GM23248 (cell line): Measurements from ENCODE around the gene ANO6. TPM values are rescaled to one million over a fixed set of nuclear protein-coding genes. Genes with fewer than 3 reads are reported as not detected.

Source experiments
- DNase-seq: peaks from one replicate; pipeline ENCODE4 v3.0.0-alpha.2; 2015
- H2AFZ ChIP-seq: fragments of 200-600 bp; sonication (generic); 2 replicates; pipeline ENCODE4 v1.6.1; 2016; ENCODE audit warnings: antibody characterized with exemption
- H3F3A ChIP-seq: fragments of 200-600 bp; sonication (generic); 2 replicates; pipeline ENCODE4 v1.6.1; 2016; ENCODE audit warnings: mild to moderate bottlenecking, antibody characterized with exemption, mixed run types; ENCODE audit not compliant: insufficient read depth
- H3K27ac ChIP-seq: fragments of 200-600 bp; sonication (generic); 2 replicates; pipeline ENCODE4 v1.5.1; 2016; ENCODE audit warnings: mild to moderate bottlenecking
- H3K27me3 ChIP-seq: fragments of 200-600 bp; sonication (generic); replicated peaks from 2 replicates; pipeline ENCODE4 v1.6.1; 2016; ENCODE audit warnings: mild to moderate bottlenecking; ENCODE audit not compliant: insufficient read depth
- H3K36me3 ChIP-seq: fragments of 200-600 bp; sonication (generic); 2 replicates; pipeline ENCODE4 v1.6.1; 2016; ENCODE audit warnings: low read depth, mild to moderate bottlenecking
- H3K4me1 ChIP-seq: fragments of 200-600 bp; sonication (generic); 2 replicates; pipeline ENCODE4 v1.6.1; 2016; ENCODE audit warnings: mild to moderate bottlenecking; ENCODE audit not compliant: insufficient read depth
- H3K4me2 ChIP-seq: fragments of 200-600 bp; sonication (generic); one replicate; pipeline ENCODE4 v1.6.1; 2016; ENCODE audit warnings: mild to moderate bottlenecking; ENCODE audit not compliant: unreplicated experiment
- H3K4me3 ChIP-seq: fragments of 200-600 bp; sonication (generic); 2 replicates; pipeline ENCODE4 v1.5.1; 2016; ENCODE audit warnings: mild to moderate bottlenecking
- H3K79me2 ChIP-seq: fragments of 200-600 bp; sonication (generic); 2 replicates; pipeline ENCODE4 v1.6.1; 2016; ENCODE audit warnings: mild to moderate bottlenecking; ENCODE audit not compliant: insufficient read depth
- H3K9ac ChIP-seq: fragments of 200-600 bp; sonication (generic); 2 replicates; pipeline ENCODE4 v1.6.1; 2016; ENCODE audit warnings: mild to moderate bottlenecking
- H3K9me2 ChIP-seq: fragments of 200-600 bp; sonication (generic); 2 replicates; pipeline ENCODE4 v1.6.1; 2016; ENCODE audit warnings: mixed run types, mild to moderate bottlenecking, moderate library complexity; ENCODE audit not compliant: insufficient read depth
- H3K9me3 ChIP-seq: fragments of 200-600 bp; sonication (generic); one replicate; pipeline ENCODE4 v1.6.1; 2017; ENCODE audit warnings: low read depth
- H4K20me1 ChIP-seq: fragments of 200-600 bp; sonication (generic); 2 replicates; pipeline ENCODE4 v1.6.0; 2016; ENCODE audit not compliant: insufficient read depth
- EZH2 ChIP-seq: fragments of 200-600 bp; sonication (generic); IDR thresholded peaks from 2 replicates; pipeline ENCODE4 v1.6.1; 2018; ENCODE audit warnings: antibody characterized with exemption, mild to moderate bottlenecking; ENCODE audit not compliant: insufficient read depth, poor library complexity, severe bottlenecking
- EZH2phosphoT487 ChIP-seq: fragments of 200-600 bp; sonication (generic); IDR thresholded peaks from 2 replicates; pipeline ENCODE4 v1.6.1; 2018; ENCODE audit warnings: antibody characterized with exemption, moderate library complexity, mild to moderate bottlenecking, low read depth; ENCODE audit not compliant: insufficient read depth
- WGBS, 2 experiments: methylation state at CpG; one replicate each; pipeline ENCODE4 v1.1.6; 2015 to 2017; ENCODE audit warnings: low lambda C conversion rate in 2 of 2, low coverage in 1 of 2; ENCODE audit errors: missing lambda C conversion rate in 2 of 2; 5-methylcytosine and 5-hydroxymethylcytosine counted together
- in situ Hi-C: fragments of 300-500 bp; cut with MboI; formaldehyde crosslinking; loops from 2 replicates; pipeline ENCODE4 v1.15.0; 2020
- polyA plus RNA-seq: library from polyadenylated mRNA; unstranded; fragments of >200 nt; fragmentation: Nextera tagmentation; extraction: Ambion mirVana; gene quantifications from 2 replicates; pipeline ENCODE4 v1.2.1, GENCODE V29; 2016
- total RNA-seq: library from RNA; depleted of rRNA; stranded (reverse); fragments of >200 nt; shearing (Covaris generic); gene quantifications from 2 replicates; pipeline ENCODE4 v1.2.3, GENCODE V29; 2014

The ANO6 gene
- total and polyA plus RNA-seq, 2 experiments from 2014 or later, result 50.1 to 65.4 TPM

DNA sequence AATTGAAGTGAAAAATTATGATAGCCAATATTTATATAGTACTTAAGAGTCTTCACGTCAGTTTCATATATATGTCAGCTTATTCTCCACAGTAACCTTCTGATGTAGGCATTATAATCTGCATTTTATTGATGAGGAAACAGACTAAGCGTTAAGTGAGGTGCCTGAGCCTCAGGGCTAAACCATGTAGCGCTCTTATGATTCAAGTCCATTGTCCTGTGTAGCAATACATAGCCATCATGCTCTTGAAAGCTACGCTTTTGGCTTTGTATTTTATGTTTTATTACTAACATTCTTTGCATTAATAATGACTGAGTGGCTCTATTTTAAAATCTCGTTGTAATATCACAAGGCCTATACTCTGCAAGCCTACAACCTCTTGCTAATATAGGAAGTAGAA lies 79.0 kb downstream of the ANO6 start:
- no peaks in the 10 kb centered on the region for H3K27me3 ChIP-seq
- peaks cover 29% of the 10 kb centered on the region for H3F3A ChIP-seq
- H3K27ac ChIP-seq, result no peak overlapping the region
- no peak overlapping the region for H3K4me3 ChIP-seq
- TF ChIP-seq EZH2 (no peak), EZH2phosphoT487 (no peak)
- H3K9ac ChIP-seq, result no peak overlapping the region
- H3K9me3 ChIP-seq, result no peaks in the 10 kb centered on the region
- peaks cover 22% of the 10 kb centered on the region for H3K4me1 ChIP-seq
- H3K79me2 ChIP-seq, result peaks cover 85% of the 10 kb centered on the region
- no peak overlapping the region for H3K4me2 ChIP-seq
- in situ Hi-C loops, result no loop called here
- H4K20me1 ChIP-seq, result no peaks in the 10 kb centered on the region
- no peak for DNase-seq
- peaks cover 3% of the 10 kb centered on the region; the same call in 1 of the 2 replicates for H3K9me2 ChIP-seq
- H2AFZ ChIP-seq, result no peak overlapping the region
- WGBS, 2 experiments, result 95 to 98% methylated on average over 5 of the region's 5 CpGs
- H3K36me3 ChIP-seq, result no peaks in the 10 kb centered on the region

DNA sequence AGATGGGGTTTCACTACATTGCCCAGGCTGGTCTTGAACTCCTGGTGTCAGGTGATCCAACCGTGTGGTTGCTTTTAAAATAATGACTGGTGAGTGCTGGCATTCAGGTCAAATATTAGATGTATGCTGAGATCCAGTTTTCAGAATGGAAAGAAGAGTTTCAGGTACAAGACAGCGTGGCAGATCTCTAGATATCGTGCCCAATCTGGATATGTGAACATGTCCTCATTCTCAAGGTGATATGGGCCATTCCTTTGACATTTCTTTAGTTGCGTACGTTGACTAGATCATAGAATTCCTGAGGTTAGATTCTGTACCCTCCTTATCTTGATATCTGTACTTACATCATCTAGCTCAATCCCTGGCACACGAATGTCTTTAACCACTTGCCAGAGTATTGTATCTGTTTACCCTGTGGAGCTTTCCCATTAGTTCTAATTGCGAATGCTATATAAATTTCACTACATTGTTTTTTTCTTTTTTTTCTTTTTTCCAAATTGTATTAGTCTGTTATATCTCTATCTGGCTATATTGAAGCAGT lies 80.2 kb downstream of the ANO6 start:
- Histone ChIP-seq H3K4me1 (peaks cover 13% of the 10 kb centered on the region), H3F3A (peaks cover 20% of the 10 kb centered on the region; the same call in 1 of the 2 replicates), H3K4me3 (no peak overlapping the region), H4K20me1 (no peaks in the 10 kb centered on the region), H3K4me2 (no peak overlapping the region), H3K27ac (no peak overlapping the region), H3K9me2 (peaks cover 3% of the 10 kb centered on the region; the same call in 1 of the 2 replicates), H2AFZ (no peak overlapping the region), H3K36me3 (no peaks in the 10 kb centered on the region), H3K27me3 (no peaks in the 10 kb centered on the region), H3K9me3 (no peaks in the 10 kb centered on the region), H3K9ac (no peak overlapping the region), H3K79me2 (peaks cover 86% of the 10 kb centered on the region)
- in situ Hi-C loops, result no loop called here
- 77 to 78% methylated on average over 7 of the region's 7 CpGs for WGBS, 2 experiments
- TF ChIP-seq EZH2phosphoT487 (no peak), EZH2 (no peak)
- DNase-seq, result no peak

DNA sequence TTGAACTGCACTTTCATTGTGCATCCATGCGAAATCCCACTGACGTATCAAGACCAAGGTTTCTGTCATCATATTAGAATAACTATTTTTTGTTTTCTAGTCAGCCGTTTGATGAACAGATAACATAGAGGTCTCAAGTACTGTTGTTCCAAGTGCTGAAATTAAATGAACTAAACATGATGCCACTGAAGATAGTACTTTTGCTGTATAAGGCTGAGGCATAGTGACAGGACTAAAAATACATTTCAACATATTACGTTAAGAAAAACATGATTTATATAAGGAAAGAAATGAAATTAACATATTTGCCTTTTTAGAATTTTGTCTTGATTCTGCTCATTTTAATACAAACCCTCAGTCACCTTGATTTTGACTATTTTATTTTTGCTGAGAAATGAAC lies 82.2 kb downstream of the ANO6 start:
- Histone ChIP-seq H3K27me3 (no peaks in the 10 kb centered on the region), H3K4me2 (no peak overlapping the region), H3K9me2 (no peaks in the 10 kb centered on the region), H3K9me3 (no peaks in the 10 kb centered on the region), H3K27ac (no peak overlapping the region), H3K79me2 (peaks cover 85% of the 10 kb centered on the region), H3K4me1 (peaks cover 13% of the 10 kb centered on the region), H4K20me1 (no peaks in the 10 kb centered on the region), H3K4me3 (no peak overlapping the region), H3K36me3 (no peaks in the 10 kb centered on the region), H3K9ac (no peak overlapping the region), H2AFZ (no peak overlapping the region), H3F3A (peaks cover 17% of the 10 kb centered on the region; the same call in 1 of the 2 replicates)
- in situ Hi-C loops, result no loop called here
- TF ChIP-seq EZH2, result no peak
- no peak for TF ChIP-seq EZH2phosphoT487
- 77 to 78% methylated on average over 4 of the region's 4 CpGs for WGBS, 2 experiments
- DNase-seq, result no peak

DNA sequence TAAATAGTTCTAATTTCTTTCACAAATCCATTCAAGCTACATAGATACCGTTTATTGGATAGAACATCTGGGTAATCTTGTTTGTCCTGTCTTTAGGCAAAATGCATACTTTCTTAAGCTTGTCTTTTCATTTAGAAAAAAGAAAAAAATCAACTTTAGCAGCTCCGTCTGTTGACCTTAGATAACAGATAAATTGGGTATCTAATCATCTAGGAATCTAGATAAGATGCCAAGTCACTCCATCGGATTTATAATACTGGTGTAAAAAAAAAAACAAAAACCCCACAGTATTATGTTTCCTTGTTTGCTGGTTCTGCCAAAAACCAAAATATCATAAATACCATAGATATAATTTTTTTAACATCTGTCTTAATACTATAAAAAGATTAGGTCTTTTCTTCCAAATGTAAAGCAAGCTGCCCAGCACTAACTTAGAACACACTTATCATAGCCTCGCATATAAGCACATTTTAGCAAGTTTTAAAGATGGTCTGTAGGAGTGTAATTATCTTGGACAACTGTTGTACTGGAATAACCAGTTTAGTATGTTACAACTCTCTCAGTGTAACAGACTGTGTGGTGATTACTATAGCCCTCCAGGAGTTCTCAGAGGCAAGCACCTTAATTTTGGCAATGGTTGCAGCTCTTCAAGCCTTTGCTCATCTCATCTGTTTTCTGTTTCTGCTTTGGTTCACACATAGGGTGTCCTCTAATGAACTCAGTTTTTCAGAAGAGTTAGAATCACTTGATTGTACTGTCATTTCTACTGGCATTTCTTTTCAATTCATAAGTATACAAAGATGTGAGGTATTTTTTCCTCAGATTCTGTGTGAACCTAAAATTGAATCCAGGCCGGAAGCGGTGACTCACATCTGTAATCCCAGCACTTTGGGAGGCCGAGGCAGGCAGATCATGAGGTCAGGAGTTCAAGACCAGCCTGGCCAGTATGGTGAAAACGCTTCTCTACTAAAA lies 83.1 kb downstream of the ANO6 start:
- no peaks in the 10 kb centered on the region for H3K9me2 ChIP-seq
- no peak overlapping the region for H2AFZ ChIP-seq
- no peaks in the 10 kb centered on the region for H4K20me1 ChIP-seq
- H3K79me2 ChIP-seq, result peaks cover 87% of the 10 kb centered on the region
- peak overlapping the region; percentile 49 for H3K9ac ChIP-seq
- peak; percentile 85 for DNase-seq
- H3K36me3 ChIP-seq, result no peaks in the 10 kb centered on the region
- no peaks in the 10 kb centered on the region for H3K9me3 ChIP-seq
- peak overlapping the region; percentile 18 for H3K4me2 ChIP-seq
- H3K27me3 ChIP-seq, result no peaks in the 10 kb centered on the region
- peaks cover 17% of the 10 kb centered on the region; the same call in 1 of the 2 replicates for H3F3A ChIP-seq
- H3K27ac ChIP-seq, result peak overlapping the region; percentile 85
- 20 to 30% methylated on average over 8 of the region's 8 CpGs for WGBS, 2 experiments
- no peak overlapping the region for H3K4me3 ChIP-seq
- in situ Hi-C loops, result no loop called here
- TF ChIP-seq EZH2 (no peak), EZH2phosphoT487 (no peak)
- H3K4me1 ChIP-seq, result peaks cover 13% of the 10 kb centered on the region
